Measurements from ENCODE around the gene PPP2R2B. TPM values are rescaled to one million over a fixed set of nuclear protein-coding genes. Genes with fewer than 3 reads are reported as not detected.

PPP2R2B gene
- total RNA-seq, 1 donor from 2014 or later = 0.95 TPM

DNA sequence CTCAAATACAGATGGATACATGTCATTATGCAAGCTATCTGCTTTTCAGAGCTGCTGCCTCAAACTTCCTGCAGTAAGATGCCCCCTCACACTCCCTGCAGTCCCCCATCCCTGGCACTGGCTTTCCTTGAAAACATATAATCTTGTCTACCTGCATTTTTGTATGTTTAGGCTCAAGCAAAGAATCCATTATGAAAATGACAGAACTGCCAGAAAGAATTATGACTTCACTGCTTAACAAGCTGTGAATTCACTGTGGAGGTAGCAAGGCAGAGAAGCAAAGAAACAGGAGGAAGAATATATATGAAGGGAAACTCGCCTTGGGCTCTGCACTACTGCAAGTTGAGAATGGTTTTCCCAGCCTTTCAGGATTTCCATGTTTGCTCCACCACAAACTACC, 39.4 kb upstream of the PPP2R2B start:
- no peak overlapping the region for H3K27ac ChIP-seq
- ATAC-seq (no peak), DNase-seq (no peak)
- TF ChIP-seq, protein P1, sequence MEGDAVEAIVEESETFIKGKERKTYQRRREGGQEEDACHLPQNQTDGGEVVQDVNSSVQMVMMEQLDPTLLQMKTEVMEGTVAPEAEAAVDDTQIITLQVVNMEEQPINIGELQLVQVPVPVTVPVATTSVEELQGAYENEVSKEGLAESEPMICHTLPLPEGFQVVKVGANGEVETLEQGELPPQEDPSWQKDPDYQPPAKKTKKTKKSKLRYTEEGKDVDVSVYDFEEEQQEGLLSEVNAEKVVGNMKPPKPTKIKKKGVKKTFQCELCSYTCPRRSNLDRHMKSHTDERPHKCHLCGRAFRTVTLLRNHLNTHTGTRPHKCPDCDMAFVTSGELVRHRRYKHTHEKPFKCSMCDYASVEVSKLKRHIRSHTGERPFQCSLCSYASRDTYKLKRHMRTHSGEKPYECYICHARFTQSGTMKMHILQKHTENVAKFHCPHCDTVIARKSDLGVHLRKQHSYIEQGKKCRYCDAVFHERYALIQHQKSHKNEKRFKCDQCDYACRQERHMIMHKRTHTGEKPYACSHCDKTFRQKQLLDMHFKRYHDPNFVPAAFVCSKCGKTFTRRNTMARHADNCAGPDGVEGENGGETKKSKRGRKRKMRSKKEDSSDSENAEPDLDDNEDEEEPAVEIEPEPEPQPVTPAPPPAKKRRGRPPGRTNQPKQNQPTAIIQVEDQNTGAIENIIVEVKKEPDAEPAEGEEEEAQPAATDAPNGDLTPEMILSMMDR (IDR thresholded peaks at IDR 0.05) = no peak
- H3K9me3 ChIP-seq = no peaks in the 10 kb centered on the region
- intact Hi-C loops (cut with DNase I) = no loop called here
- H3K4me1 ChIP-seq = no peaks in the 10 kb centered on the region
- H3K27me3 ChIP-seq (ENCODE audit: low read depth) = no peaks in the 10 kb centered on the region
- H3K4me3 ChIP-seq = no peak overlapping the region
- no peaks in the 10 kb centered on the region for H3K36me3 ChIP-seq

DNA sequence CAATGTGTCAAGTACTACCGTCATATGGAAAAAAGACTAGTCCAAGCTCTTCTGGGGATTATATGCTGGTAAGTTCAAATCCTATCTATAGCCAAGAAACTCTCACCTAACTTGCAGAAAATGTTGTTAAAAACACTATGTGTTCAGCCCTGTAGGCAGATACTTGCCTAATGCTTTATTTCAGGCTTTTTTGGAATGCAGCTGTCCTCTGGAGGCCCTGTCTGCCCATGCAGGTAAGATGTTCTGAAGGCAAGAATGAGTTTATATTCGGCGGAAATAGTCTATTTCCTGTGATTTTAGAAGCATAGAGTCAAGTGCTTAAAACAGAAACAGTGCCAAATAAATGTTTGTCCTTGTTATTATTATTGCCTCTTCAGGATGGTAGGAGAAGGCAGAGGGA, 34.3 kb upstream of the PPP2R2B start:
- no peaks in the 10 kb centered on the region for H3K4me1 ChIP-seq
- TF ChIP-seq, protein P1 (IDR thresholded peaks at IDR 0.05) = no peak
- intact Hi-C loops (cut with DNase I) = no loop called here

DNA sequence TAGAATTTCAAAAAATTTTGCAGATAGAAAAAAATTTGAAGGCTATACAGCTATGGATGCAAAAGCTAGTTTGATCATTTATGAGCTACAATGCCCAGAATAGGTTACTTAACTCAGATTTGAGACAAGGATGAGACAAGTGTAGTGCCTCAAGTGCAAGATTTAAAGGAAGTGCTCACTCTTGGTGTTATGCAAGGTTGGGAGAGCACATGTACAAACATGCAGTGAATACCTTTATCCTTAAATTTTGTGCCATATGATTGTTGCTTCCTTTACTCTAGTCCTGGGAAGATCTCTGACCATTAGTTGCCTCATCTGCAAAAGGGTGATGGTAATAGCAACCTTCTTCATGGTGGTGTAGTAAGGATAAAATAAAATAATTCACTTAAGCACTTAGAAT, 31.7 kb upstream of the PPP2R2B start:
- H3K27me3 ChIP-seq (ENCODE audit: low read depth) = no peaks in the 10 kb centered on the region
- ATAC-seq (no peak), DNase-seq (no peak)
- intact Hi-C loops (cut with DNase I) = no loop called here
- no peaks in the 10 kb centered on the region for H3K4me1 ChIP-seq
- H3K9me3 ChIP-seq = no peaks in the 10 kb centered on the region
- H3K27ac ChIP-seq = no peak overlapping the region
- no peak overlapping the region for H3K4me3 ChIP-seq
- TF ChIP-seq, protein P1 (IDR thresholded peaks at IDR 0.05) = no peak
- no peaks in the 10 kb centered on the region for H3K36me3 ChIP-seq

More for the DNA sequence above, 34.3 kb upstream of the PPP2R2B start:
- Histone ChIP-seq H3K4me3 (no peak overlapping the region), H3K9me3 (no peaks in the 10 kb centered on the region), H3K36me3 (no peaks in the 10 kb centered on the region), H3K27ac (no peak overlapping the region), H3K27me3 (ENCODE audit: low read depth) (no peaks in the 10 kb centered on the region)
- no peak for DNase-seq
- no peak for ATAC-seq

DNA sequence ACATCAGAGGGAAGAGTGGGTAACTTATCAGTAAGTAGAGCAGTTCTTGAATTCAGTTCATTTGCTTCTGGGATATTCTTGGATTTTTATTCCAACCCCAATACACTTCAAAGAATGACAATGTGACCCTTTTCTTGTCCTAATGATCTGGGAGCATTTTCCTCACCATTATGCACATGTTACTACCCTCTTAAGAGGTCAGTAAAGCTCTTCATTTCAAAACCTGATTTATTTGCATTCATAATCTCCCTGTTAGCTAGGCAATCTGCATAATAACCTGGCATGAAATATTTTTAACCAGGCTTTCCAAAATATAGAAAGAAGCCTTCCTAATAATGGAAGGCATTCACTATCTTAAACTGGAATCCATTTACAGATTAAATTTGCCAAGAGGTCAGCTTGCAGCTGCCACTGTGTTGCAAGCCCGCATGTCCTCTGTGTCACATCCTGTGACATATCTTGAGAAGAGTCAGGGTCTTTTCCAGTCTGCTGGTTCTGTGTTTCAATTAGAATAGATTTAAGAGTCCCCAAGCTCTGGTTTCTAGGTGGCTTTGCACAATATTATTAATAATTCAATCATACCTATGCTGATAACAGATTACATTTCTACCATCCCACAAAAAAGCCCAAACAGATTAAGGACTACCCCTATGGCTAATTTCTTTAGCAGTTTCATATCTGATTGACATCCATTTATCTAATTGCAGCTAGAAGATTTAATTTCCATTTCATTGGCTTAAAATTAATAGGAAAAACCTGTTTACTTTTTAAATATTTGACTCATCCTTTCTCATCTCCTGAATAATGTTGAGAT, 30.9 kb upstream of the PPP2R2B start:
- H3K27me3 ChIP-seq (ENCODE audit: low read depth) = no peaks in the 10 kb centered on the region
- intact Hi-C loops (cut with DNase I) = no loop called here
- H3K4me3 ChIP-seq = no peak overlapping the region
- H3K27ac ChIP-seq = no peak overlapping the region
- no peaks in the 10 kb centered on the region for H3K36me3 ChIP-seq
- TF ChIP-seq, protein P1 (IDR thresholded peaks at IDR 0.05) = no peak
- DNase-seq (no peak), ATAC-seq (no peak)
- no peaks in the 10 kb centered on the region for H3K9me3 ChIP-seq
- H3K4me1 ChIP-seq = no peaks in the 10 kb centered on the region

DNA sequence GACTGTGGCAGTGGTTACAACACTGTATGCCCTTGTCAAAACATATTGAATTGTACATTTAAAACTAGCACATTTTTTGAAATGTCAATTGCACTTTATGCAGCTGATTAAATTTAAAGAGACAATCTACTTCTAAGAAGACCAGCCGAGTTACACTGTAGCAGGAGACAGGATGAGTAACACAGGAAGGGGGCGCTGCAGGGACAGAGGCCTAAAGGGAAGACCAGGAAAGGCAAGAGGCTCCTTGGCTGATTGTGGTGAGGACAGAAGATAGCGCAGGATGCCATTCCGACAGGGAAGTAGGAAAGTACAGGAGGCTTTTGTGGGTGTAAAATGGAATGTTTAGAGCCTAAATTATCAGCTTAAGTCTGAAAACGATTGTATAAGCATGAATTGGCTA, 28.2 kb upstream of the PPP2R2B start:
- intact Hi-C loops (cut with DNase I) = no loop called here
- Histone ChIP-seq H3K9me3 (no peaks in the 10 kb centered on the region), H3K27ac (no peak overlapping the region), H3K4me3 (no peak overlapping the region), H3K36me3 (no peaks in the 10 kb centered on the region), H3K4me1 (no peaks in the 10 kb centered on the region), H3K27me3 (ENCODE audit: low read depth) (no peaks in the 10 kb centered on the region)
- TF ChIP-seq, protein P1 (IDR thresholded peaks at IDR 0.05) = no peak
- DNase-seq (no peak), ATAC-seq (no peak)
